HAP-1 (cell line): ENCODE data around the gene BMP2K.
"Not testable (repeated sequence)": the region's sequence is repeated elsewhere in the genome, so short reads cannot be mapped to it uniquely, and the experiment has no call there.

Experiments
- DNase-seq, 2 experiments: peaks; one replicate each; pipeline ENCODE4 v3.0.0-alpha.2; 2016 to 2020; ENCODE audit warnings: low spot score in 2 of 2
- H3K27me3 ChIP-seq: fragments of 250-450 bp; sonication (Bioruptor Pico); 2 replicates; pipeline ENCODE4 v1.5.1; 2020; ENCODE audit warnings: low read depth, mild to moderate bottlenecking, moderate library complexity
- H3K36me3 ChIP-seq: fragments of 250-450 bp; sonication (Bioruptor Pico); replicated peaks from 2 replicates; pipeline ENCODE4 v1.5.1; 2020; ENCODE audit warnings: mild to moderate bottlenecking
- H3K4me1 ChIP-seq: fragments of 250-450 bp; sonication (Bioruptor Pico); 2 replicates; pipeline ENCODE4 v1.5.1; 2020; ENCODE audit warnings: mild to moderate bottlenecking
- H3K4me3 ChIP-seq: fragments of 250-450 bp; sonication (Bioruptor Pico); 2 replicates; pipeline ENCODE4 v1.5.1; 2020; ENCODE audit warnings: mild to moderate bottlenecking, moderate library complexity
- H3K9me3 ChIP-seq: fragments of 250-450 bp; sonication (Bioruptor Pico); 2 replicates; pipeline ENCODE4 v1.5.1; 2020; ENCODE audit warnings: mild to moderate bottlenecking, moderate library complexity
- in situ Hi-C: fragments of 300-500 bp; cut with MboI; formaldehyde crosslinking; loops from 3 replicates; pipeline ENCODE4 v1.14.3; 2020; ENCODE audit warnings: low sequenced_read_pairs, inconsistent platforms, mixed read lengths

Gene BMP2K

DNA sequence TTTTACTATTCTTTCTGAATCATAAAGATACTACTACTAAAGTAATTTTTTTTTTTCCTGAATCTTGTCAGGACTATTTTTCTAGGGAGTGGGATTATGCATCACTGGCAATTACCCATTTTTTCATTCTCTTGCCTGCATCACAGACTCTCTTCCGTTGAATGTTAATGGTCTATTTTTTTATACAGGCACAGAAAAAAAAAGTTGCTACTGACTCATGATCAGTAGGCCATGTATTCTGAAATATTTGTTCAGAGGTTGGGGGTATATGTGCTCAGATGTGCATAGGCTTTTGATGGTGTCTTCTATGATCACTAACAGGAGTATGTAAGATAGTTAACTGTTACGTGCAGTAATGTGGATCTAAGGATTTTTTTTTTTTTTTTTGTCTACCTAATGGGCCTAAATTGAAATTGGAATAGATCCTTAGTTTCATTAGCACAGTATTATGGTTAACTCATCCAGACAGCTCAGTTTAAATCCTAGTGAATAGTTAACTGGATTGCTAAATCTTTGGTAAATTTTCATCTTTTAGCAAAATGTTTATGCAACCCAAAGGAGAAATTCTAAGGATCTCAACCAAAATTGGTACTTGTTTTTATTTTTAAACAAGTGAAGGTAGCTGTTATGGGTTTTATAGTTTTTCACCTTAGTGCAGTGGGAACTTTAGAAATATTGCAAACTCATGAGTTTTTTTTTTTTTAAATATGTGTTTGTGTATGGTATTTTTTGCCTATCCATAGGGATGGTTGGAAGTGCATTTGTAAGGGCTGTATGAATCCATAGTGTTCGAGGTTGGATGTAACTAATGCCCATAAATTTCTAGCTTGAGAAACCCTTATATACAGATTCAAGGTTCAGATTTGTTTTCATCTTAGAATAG, 12.1 kb downstream of the BMP2K start:
- no peaks in the 10 kb centered on the region for H3K4me1 ChIP-seq
- no peaks in the 10 kb centered on the region for H3K27me3 ChIP-seq
- no peak overlapping the region for H3K4me3 ChIP-seq
- in situ Hi-C loops: no loop called here
- no peaks in the 10 kb centered on the region for H3K9me3 ChIP-seq
- no peaks in the 10 kb centered on the region for H3K36me3 ChIP-seq
- no peak for DNase-seq

DNA sequence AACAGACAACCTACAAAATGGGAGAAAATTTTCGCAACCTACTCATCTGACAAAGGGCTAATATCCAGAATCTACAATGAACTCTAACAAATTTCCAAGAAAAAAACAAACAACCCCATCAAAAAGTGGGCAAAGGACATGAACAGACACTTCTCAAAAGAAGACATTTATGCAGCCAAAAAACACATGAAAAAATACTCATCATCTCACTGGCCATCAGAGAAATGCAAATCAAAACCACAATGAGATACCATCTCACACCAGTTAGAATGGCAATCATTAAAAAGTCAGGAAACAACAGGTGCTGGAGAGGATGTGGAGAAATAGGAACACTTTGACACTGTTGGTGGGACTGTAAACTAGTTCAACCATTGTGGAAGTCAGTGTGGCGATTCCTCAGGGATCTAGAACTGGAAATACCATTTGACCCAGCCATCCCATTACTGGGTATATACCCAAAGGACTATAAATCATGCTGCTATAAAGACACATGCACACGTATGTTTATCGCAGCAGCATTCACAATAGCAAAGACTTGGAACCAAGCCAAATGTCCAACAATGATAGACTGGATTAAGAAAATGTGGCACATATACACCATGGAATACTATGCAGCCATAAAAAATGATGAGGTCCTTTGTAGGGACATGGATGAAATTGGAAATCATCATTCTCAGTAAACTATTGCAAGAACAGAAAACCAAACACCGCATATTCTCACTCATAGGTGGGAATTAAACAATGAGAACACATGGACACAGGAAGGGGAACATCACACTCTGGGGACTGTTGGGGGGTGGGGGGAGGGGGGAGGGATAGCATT, 19.7 kb downstream of the BMP2K start:
- H3K9me3 ChIP-seq, H3K36me3 ChIP-seq, DNase-seq, H3K4me3 ChIP-seq, in situ Hi-C loops, H3K27me3 ChIP-seq, H3K4me1 ChIP-seq: not testable (repeated sequence)

DNA sequence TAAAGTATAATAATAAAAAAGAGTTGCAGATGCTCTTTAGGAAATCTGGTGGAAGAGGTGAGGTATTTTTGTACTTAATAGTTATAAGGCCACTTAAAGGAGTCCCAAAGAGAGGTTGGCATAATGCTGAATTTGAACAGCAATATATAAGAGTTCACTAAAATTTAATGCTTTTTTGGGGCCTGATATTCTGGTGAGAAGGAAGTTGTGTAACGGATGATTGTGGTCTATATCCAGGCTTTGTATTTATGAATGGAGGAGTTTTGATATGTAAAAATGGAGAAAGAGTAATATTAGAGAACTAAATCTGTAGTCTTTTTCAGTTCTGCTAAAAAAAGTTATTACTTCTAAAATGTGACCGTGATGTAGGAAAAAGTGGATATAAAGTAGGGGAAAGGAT, 20.4 kb downstream of the BMP2K start:
- H3K9me3 ChIP-seq: no peaks in the 10 kb centered on the region
- in situ Hi-C loops: no loop called here
- H3K4me3 ChIP-seq: no peak overlapping the region
- H3K36me3 ChIP-seq: no peaks in the 10 kb centered on the region
- DNase-seq: no peak
- H3K27me3 ChIP-seq: no peaks in the 10 kb centered on the region
- H3K4me1 ChIP-seq: no peaks in the 10 kb centered on the region

DNA sequence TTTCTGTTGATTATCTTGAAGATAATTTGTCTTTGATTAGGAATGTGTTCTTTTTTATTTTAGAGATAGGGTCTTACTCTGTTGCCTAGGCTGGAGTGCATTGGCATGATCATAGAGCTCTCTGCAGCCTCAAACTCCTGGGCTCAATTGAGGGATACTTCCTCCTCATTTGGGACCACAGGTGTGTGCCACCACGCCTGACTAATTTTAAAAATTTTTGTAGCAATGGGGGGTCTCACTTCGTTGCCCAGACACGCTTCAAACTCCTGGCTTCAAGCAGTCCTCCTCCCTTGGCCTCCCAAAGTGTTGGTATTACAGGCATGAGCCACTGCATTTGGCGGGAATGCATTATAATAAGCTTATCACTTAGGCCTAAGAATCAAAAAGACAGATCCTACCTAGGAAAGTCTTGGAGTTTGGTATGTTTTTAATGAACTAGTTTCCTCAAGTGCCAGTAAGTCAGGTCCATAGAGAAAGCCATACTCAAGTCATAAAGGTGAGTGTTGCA, 21.7 kb downstream of the BMP2K start:
- in situ Hi-C loops: no loop called here

DNA sequence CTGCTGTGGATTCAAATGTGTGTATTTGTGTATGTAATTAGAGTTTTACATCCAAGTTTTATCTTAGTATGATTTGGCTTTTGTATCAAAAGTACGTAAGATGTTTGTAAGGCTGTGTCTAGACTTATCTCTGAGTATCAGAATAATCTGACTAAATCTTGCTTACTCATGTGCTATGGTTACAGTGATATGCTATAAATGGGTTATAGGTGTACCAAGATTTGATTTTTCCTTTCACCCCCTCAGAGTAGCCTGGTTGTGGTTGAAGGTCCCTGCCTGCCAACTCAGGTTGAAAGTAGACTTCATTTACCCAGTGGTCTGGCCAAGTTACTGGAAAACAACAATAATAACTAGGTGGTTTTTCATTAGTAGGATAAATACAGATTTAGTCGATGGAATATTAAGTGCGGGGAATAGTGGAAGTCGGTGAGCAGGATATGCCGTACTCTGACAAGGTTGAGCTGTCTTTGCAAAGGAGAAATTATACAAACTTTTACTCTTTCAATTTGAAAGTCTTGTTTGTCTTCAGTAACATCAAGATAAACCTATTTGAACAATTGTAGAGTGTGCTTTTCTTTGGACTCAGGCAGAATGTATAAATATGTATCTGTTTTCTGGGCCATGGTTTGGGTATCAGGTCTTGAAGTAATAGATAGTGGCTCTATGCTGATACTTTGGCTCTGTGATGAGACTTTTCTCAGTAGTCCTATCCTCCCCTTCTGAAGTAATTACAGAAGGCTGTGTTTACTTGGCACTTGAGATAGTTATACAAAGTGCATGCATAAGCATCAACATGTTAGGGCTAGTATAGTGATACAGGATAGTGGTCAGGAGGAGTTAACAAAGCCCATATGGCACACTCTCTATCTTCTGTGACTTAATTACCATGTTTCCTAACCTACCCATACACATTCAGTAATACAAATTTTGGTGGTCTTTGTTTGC, 23.7 kb downstream of the BMP2K start:
- H3K4me1 ChIP-seq: no peaks in the 10 kb centered on the region
- no peak for DNase-seq
- H3K27me3 ChIP-seq: no peaks in the 10 kb centered on the region
- in situ Hi-C loops: no loop called here
- no peaks in the 10 kb centered on the region for H3K36me3 ChIP-seq
- H3K4me3 ChIP-seq: no peak overlapping the region
- H3K9me3 ChIP-seq: no peaks in the 10 kb centered on the region

More for the DNA sequence above, 21.7 kb downstream of the BMP2K start:
- Histone ChIP-seq H3K4me3 (no peak overlapping the region), H3K9me3 (no peaks in the 10 kb centered on the region), H3K36me3 (no peaks in the 10 kb centered on the region), H3K4me1 (no peaks in the 10 kb centered on the region), H3K27me3 (no peaks in the 10 kb centered on the region)
- no peak for DNase-seq

DNA sequence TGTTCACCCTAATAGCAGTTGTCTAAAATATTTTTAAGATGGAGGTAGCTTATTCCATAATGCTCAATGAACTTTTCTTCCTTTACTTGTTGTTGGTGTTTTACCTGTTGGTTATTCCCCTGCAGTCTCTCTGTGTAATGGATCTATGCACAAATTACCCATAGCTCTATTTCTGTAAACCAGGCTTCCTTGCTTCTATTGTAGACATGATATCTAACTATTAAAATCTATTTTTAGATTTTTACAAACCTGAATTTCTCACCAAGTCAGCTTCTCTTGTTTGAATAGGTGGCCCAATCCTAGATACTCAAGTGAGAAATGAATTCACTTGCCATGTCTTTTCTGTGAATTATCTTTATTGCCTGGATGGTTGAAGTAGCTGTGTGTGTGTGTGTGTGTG, 24.8 kb downstream of the BMP2K start:
- no peak for DNase-seq
- Histone ChIP-seq H3K27me3 (no peaks in the 10 kb centered on the region), H3K4me3 (no peak overlapping the region), H3K9me3 (0 out of 2 replicates have a peak, but pooled peaks cover 2% of the 10 kb centered on the region), H3K36me3 (no peaks in the 10 kb centered on the region), H3K4me1 (0 out of 2 replicates have a peak, but pooled peaks cover 2% of the 10 kb centered on the region)
- in situ Hi-C loops: no loop called here

DNA sequence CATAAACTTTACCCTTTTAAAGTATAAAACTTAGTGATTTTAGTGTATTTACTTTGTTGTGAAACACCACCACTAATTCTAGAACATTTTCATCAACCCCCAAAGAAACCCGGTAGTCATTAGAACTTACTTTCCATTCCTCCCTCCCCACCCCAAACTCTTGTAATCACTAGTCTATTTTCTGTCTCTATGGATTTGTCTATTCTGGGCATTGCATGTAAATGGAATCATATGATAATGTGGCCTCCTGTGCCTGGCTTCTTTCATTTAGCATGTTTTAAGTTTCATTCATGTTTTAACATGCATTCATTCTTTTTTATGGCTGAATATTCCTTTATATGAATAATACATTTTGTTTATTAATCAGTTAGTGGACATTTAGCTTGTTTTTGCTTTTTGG, 27.8 kb downstream of the BMP2K start:
- no peak for DNase-seq
- no peaks in the 10 kb centered on the region for H3K36me3 ChIP-seq
- 0 out of 2 replicates have a peak, but pooled peaks cover 5% of the 10 kb centered on the region for H3K9me3 ChIP-seq
- no peak overlapping the region for H3K4me3 ChIP-seq
- H3K27me3 ChIP-seq: no peaks in the 10 kb centered on the region
- in situ Hi-C loops: no loop called here
- 0 out of 2 replicates have a peak, but pooled peaks cover 2% of the 10 kb centered on the region for H3K4me1 ChIP-seq

DNA sequence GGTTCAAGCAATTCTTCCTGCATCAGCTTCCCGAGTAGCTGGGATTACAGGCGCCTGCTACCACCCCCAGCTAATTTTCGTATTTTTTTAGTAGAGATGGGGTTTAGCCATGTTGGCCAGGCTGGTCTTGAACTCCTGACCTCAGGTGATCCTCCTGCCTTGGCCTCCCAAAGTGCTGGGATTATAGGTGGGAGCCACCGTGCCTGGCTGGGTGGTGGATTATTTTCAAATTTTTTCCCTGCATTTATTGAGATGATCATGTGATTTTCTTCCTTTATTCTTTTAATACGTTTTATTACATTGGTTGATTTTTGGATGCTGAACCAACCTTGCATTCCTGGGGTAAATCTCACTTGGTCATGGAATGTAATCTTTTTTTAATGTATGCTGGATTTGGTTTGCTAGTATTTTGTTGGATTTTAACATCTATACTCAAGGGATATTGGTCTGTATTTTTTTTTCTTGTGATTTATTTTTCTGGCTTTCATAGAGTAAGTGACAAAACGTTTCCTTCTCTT, 30.9 kb downstream of the BMP2K start:
- Histone ChIP-seq H3K4me1 (0 out of 2 replicates have a peak, but pooled peaks cover 2% of the 10 kb centered on the region), H3K4me3 (no peak overlapping the region), H3K9me3 (0 out of 2 replicates have a peak, but pooled peaks cover 5% of the 10 kb centered on the region), H3K27me3 (no peaks in the 10 kb centered on the region), H3K36me3 (no peaks in the 10 kb centered on the region)
- in situ Hi-C loops: no loop called here
- DNase-seq: no peak

DNA sequence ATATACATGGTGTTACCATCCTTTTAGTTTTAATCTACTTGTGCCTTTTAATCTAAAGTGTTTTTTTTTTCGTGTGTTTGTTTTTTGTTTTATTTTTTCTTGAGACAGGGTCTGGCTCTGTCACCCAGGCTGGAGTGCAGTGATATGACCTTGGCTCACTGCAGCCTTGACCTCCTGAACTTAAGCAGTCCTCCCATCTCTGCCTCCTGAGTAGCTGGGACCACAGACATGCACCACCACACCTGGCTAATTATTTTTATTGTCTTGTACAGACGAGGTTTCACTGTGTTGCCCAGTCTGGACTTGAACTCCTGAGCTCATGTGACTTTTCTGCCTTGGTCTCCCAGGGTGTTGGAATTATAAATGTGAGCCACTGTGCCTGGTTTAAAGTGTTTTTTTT, 33.1 kb downstream of the BMP2K start:
- no peaks in the 10 kb centered on the region for H3K36me3 ChIP-seq
- in situ Hi-C loops: no loop called here

DNA sequence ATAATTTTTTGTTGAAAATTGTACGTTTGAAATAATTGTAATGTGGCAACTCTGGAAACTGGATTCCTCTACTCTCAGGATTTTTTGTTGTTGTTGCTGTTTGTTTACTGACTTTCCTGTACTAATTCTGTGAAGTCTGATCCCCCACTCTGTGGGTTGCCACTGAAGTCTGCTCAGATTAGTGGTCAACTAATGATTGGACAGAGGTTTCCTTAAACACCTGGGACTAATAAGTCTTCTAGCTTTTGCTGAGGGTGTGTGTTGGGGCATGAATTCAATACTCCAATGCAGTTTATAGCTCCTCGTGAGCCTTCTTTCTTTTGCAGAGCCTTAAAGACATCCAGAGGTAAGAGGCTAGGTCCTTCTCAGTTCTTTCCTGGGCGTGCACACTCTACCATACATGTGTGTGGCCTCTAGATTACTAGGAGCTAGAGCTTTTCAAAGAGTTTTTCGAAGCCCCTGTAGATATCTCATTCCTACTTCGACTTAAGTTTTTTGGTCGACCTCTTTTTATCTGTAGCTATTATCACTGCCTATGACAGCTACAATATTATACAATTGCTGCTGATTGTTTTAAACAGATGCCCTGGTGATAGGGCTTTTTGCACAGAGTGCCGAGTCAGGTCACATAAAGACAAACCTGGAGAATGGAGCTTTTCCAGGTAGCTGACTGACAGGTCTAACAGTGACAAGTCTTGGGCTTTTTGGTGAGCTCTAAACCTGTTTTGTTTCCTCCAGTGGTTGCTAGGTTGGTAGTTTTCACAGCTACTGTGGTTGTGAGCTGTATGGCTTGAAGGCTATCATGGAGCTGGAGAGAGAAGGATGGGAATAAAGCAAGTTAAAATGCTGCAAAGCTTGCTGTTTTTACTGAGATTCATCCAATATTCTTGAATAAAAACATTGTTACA, 34.0 kb downstream of the BMP2K start:
- DNase-seq: no peak
- in situ Hi-C loops: no loop called here

More for the DNA sequence above, 33.1 kb downstream of the BMP2K start:
- Histone ChIP-seq H3K9me3 (0 out of 2 replicates have a peak, but pooled peaks cover 5% of the 10 kb centered on the region), H3K4me1 (0 out of 2 replicates have a peak, but pooled peaks cover 2% of the 10 kb centered on the region), H3K27me3 (no peaks in the 10 kb centered on the region), H3K4me3 (no peak overlapping the region)
- no peak for DNase-seq

DNA sequence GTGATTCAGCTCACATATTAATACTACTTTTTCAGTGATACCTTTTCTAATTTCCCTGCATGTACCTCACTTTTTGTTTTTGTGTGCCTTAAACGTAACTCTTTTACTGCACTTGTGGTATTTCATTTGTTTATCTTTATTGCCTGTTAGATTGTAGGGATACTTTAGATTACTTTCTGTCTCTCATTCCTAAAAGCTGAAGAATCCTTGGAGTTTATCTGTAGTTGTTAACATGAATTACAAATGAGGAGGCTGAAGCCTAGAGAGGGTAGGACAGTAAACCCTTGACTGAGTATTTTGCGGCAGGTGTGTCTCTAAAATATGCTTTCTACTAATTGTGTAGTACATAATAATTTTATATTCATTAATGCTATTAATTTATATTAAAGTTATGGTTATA, 34.9 kb downstream of the BMP2K start:
- no peak overlapping the region for H3K4me3 ChIP-seq
- H3K4me1 ChIP-seq: no peaks in the 10 kb centered on the region
- H3K36me3 ChIP-seq: no peaks in the 10 kb centered on the region
- no peaks in the 10 kb centered on the region for H3K27me3 ChIP-seq
- in situ Hi-C loops: no loop called here
- 0 out of 2 replicates have a peak, but pooled peaks cover 2% of the 10 kb centered on the region for H3K9me3 ChIP-seq
- no peak for DNase-seq

More for the DNA sequence above, 34.0 kb downstream of the BMP2K start:
- Histone ChIP-seq H3K4me3 (no peak overlapping the region), H3K36me3 (no peaks in the 10 kb centered on the region), H3K27me3 (no peaks in the 10 kb centered on the region), H3K4me1 (no peaks in the 10 kb centered on the region), H3K9me3 (0 out of 2 replicates have a peak, but pooled peaks cover 3% of the 10 kb centered on the region)

DNA sequence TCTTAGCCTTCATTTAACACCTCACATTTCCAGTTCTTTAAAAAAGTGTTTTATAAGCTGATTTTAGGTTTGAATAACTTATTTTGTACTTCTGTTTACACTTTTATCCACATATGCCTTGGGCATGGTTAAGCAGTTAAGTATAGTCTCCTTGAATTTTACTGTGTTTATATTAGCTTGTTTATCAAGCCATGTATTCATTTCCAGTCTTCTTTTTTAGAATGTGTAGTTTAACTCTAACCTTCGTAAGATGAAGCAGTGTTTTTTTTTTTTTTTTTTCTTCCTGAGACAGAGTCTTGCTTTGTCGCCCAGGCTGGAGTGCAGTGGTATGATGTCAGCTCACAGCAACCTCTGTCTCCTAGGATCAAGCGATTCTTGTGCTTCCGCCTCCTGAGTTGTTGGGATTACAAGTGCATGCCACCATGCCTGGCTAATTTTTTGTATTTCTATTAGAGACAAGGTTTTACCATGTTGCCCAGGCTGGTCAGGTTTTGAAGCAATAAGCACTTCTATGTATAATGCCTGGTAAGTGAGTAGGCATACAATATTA, 42.5 kb downstream of the BMP2K start:
- H3K36me3 ChIP-seq: no peaks in the 10 kb centered on the region
- DNase-seq: no peak

More for the DNA sequence above, 42.5 kb downstream of the BMP2K start:
- in situ Hi-C loops: no loop called here
- no peak overlapping the region for H3K4me3 ChIP-seq
- H3K27me3 ChIP-seq: no peaks in the 10 kb centered on the region
- H3K9me3 ChIP-seq: no peaks in the 10 kb centered on the region
- peaks cover 8% of the 10 kb centered on the region for H3K4me1 ChIP-seq
